OCI-LY3 (cell line): ENCODE measurements around the gene EAF2.
A peak's percentile ranks its signal among the peaks of the same experiment; 100 is the strongest.

Experiments used
- H2AFZ ChIP-seq: fragments of 200-600, 300-600 bp; shearing (Covaris generic); 2 replicates; pipeline ENCODE4 v1.6.0; 2014; ENCODE audit warnings: antibody characterized with exemption, low read depth, low read length
- H3K27ac ChIP-seq: fragments of 200-600, 300-600 bp; sonication (generic); 2 replicates; pipeline ENCODE4 v1.5.1; 2014; ENCODE audit warnings: mild to moderate bottlenecking, low read length, moderate library complexity, mixed read lengths
- H3K27me3 ChIP-seq: fragments of 200-600, 300-600 bp; sonication (generic); 2 replicates; pipeline ENCODE4 v1.6.1; 2014; ENCODE audit warnings: low read depth, low read length, mixed read lengths
- H3K36me3 ChIP-seq: fragments of 200-600, 300-600 bp; sonication (generic); replicated peaks from 2 replicates; pipeline ENCODE3; 2014; ENCODE audit warnings: low read depth, low read length, mixed read lengths
- H3K4me1 ChIP-seq: fragments of 300-600, 200-600 bp; sonication (generic); 2 replicates; pipeline ENCODE4 v1.6.1; 2014; ENCODE audit warnings: low read length, mixed read lengths
- H3K4me2 ChIP-seq: fragments of 200-600, 300-600 bp; sonication (generic); 2 replicates; pipeline ENCODE4 v1.6.1; 2014; ENCODE audit warnings: low read length, mixed read lengths
- H3K4me3 ChIP-seq: fragments of 300-600, 200-600 bp; sonication (generic); 2 replicates; pipeline ENCODE4 v1.5.1; 2014; ENCODE audit warnings: antibody characterized with exemption, mild to moderate bottlenecking, low read length, moderate library complexity
- H3K79me2 ChIP-seq: fragments of 300-600, 200-600 bp; shearing (Covaris generic); 2 replicates; pipeline ENCODE4 v1.6.1; 2014; ENCODE audit warnings: mild to moderate bottlenecking, low read length, mixed read lengths
- H3K9ac ChIP-seq: fragments of 300-600, 200-600 bp; shearing (Covaris generic); 2 replicates; pipeline ENCODE4 v1.6.0; 2014; ENCODE audit warnings: mild to moderate bottlenecking, low read length, moderate library complexity
- H3K9me3 ChIP-seq: fragments of 200-600, 300-600 bp; shearing (Covaris generic); 2 replicates; pipeline ENCODE4 v1.6.1; 2014; ENCODE audit warnings: low read length, mixed read lengths; ENCODE audit not compliant: insufficient read depth
- H4K20me1 ChIP-seq: fragments of 200-600, 300-600 bp; sonication (generic); 2 replicates; pipeline ENCODE4 v1.6.1; 2016; ENCODE audit warnings: low read length, mixed read lengths; ENCODE audit not compliant: insufficient read depth
- EZH2phosphoT487 ChIP-seq: fragments of 200-600 bp; shearing (Covaris generic); IDR thresholded peaks from 2 replicates; pipeline ENCODE4 v1.6.1; 2018; ENCODE audit warnings: antibody characterized with exemption, mixed run types, low read depth
- TF ChIP-seq, protein P1 (sequence below): fragments of 200-600, 300-600 bp; sonication (generic); IDR thresholded peaks from 2 replicates; pipeline ENCODE4 v1.5.1; 2014; ENCODE audit warnings: antibody characterized with exemption, low read length, low read depth

EAF2 gene

DNA sequence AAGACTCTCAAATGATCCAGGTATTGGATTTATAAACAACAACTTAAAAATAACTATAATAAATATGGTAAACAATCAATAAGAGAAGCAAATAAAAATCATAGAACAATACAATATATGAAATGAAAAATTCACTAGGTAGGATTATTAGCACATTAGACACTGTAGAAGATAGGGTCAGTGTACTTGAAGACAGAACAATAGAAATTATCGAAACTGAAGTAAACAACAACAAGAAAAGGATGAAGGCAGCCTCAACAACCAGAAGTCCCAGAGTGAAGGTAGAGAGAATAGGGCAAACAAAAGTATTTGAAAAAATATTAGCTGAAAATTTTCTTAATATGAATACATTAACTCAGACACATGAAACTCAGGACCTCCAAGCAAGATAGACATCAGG is 12.0 kb upstream of the EAF2 start:
- TF ChIP-seq, protein P1, sequence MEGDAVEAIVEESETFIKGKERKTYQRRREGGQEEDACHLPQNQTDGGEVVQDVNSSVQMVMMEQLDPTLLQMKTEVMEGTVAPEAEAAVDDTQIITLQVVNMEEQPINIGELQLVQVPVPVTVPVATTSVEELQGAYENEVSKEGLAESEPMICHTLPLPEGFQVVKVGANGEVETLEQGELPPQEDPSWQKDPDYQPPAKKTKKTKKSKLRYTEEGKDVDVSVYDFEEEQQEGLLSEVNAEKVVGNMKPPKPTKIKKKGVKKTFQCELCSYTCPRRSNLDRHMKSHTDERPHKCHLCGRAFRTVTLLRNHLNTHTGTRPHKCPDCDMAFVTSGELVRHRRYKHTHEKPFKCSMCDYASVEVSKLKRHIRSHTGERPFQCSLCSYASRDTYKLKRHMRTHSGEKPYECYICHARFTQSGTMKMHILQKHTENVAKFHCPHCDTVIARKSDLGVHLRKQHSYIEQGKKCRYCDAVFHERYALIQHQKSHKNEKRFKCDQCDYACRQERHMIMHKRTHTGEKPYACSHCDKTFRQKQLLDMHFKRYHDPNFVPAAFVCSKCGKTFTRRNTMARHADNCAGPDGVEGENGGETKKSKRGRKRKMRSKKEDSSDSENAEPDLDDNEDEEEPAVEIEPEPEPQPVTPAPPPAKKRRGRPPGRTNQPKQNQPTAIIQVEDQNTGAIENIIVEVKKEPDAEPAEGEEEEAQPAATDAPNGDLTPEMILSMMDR: no peak
- TF ChIP-seq EZH2phosphoT487: no peak
- peaks cover 75% of the 10 kb centered on the region for H3K36me3 ChIP-seq
- H3K27me3 ChIP-seq: no peaks in the 10 kb centered on the region
- H3K4me1 ChIP-seq: no peaks in the 10 kb centered on the region
- H3K27ac ChIP-seq: no peak overlapping the region
- H3K79me2 ChIP-seq: peaks cover 41% of the 10 kb centered on the region
- H3K9me3 ChIP-seq: peaks cover 13% of the 10 kb centered on the region; the same call in 1 of the 2 replicates
- H2AFZ ChIP-seq: no peak overlapping the region
- H3K9ac ChIP-seq: no peak overlapping the region
- no peak overlapping the region for H3K4me3 ChIP-seq
- H4K20me1 ChIP-seq: no peaks in the 10 kb centered on the region
- H3K4me2 ChIP-seq: no peak overlapping the region

DNA sequence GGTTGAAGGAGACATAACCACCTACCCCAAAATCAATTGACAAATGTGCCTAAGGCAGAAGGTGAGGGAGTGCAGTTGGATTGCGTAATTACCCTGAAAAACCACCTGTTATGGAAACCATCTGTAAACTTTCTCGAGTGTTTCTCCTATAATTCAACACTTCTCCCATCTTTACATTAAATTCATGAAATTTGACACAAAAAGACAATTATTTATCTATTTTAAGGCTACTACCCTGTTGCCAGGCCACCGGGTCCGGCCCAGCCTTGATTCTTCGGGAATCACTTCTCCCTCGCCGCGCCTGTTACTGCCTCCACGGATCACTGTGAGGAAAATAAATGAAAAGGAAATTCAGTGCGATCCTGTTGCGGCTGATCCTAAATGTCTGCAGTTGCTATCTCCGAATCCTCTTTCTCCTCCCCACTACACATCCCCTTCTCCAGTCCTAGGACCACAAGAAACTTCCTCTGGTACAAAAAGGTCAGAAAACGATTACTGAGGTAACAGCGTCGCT is 795 bp upstream of the EAF2 start:
- peak overlapping the region; percentile 99 for H3K9ac ChIP-seq
- TF ChIP-seq EZH2phosphoT487: no peak
- TF ChIP-seq, protein P1: no peak
- peaks cover 28% of the 10 kb centered on the region for H3K36me3 ChIP-seq
- H3K4me2 ChIP-seq: peak overlapping the region; percentile 97
- H4K20me1 ChIP-seq: peaks cover 16% of the 10 kb centered on the region; the same call in 1 of the 2 replicates
- H3K27me3 ChIP-seq: no peaks in the 10 kb centered on the region
- peaks cover 76% of the 10 kb centered on the region for H3K79me2 ChIP-seq
- peak overlapping the region; percentile 94 for H3K4me3 ChIP-seq
- H3K27ac ChIP-seq: peak overlapping the region; percentile 70
- peaks cover 19% of the 10 kb centered on the region for H3K4me1 ChIP-seq
- no peaks in the 10 kb centered on the region for H3K9me3 ChIP-seq
- H2AFZ ChIP-seq: peak overlapping the region; percentile 87

DNA sequence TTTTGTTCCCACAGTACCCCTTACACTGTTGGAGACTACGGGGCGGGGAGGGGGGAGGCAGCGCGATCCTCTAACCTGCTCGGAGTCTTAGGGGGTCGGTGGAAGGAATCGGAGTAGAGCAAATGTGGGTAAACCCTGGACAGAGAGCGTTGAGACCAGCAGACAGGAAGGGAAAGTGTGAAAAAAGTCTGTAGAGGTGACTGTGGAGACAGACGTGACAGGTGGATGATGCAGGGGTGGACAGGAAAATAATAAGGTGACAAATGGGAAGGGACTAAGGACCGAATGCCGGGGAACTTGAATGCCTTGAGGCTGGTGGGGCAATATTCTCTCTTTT is 424 bp downstream of the EAF2 start:
- TF ChIP-seq EZH2phosphoT487: no peak
- TF ChIP-seq, protein P1: no peak
- Histone ChIP-seq H3K4me1 (peaks cover 19% of the 10 kb centered on the region), H4K20me1 (peaks cover 16% of the 10 kb centered on the region; the same call in 1 of the 2 replicates), H3K4me3 (peak overlapping the region; percentile 94), H3K36me3 (peaks cover 26% of the 10 kb centered on the region), H3K79me2 (peaks cover 75% of the 10 kb centered on the region), H3K27ac (peak overlapping the region; percentile 87), H3K27me3 (no peaks in the 10 kb centered on the region), H3K9ac (peak overlapping the region; percentile 92), H3K4me2 (peak overlapping the region; percentile 74), H2AFZ (peak overlapping the region; percentile 58; the same call in 1 of the 2 replicates), H3K9me3 (no peaks in the 10 kb centered on the region)

DNA sequence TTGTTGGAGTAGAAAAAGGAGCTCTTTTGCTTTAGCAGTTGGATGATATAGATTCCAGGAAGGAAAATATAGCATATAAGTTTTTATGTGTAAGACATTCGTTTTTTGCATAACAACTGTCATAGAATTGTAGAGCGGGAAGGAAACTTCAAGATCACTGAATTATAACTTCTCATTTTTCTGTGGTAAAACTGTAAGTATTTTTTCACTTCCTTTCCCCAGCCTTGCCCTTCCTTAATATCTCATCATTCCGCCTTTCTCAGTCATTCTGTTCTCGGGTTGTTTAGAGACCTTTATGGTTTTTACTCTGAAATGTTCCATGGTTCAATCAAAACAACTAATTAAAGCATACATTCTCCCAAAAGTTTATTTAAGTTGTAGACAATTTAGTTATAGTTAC is 1.1 kb downstream of the EAF2 start:
- Histone ChIP-seq H3K9ac (peak overlapping the region; percentile 92), H2AFZ (no peak overlapping the region), H4K20me1 (peaks cover 16% of the 10 kb centered on the region; the same call in 1 of the 2 replicates), H3K4me3 (peak overlapping the region; percentile 94), H3K4me2 (peak overlapping the region; percentile 74), H3K27me3 (no peaks in the 10 kb centered on the region), H3K79me2 (peaks cover 70% of the 10 kb centered on the region), H3K9me3 (no peaks in the 10 kb centered on the region), H3K4me1 (peaks cover 19% of the 10 kb centered on the region), H3K27ac (peak overlapping the region; percentile 87), H3K36me3 (peaks cover 26% of the 10 kb centered on the region)
- no peak for TF ChIP-seq EZH2phosphoT487
- TF ChIP-seq, protein P1: no peak
